ENCODE data around the gene MCEE. TPM values are rescaled to one million over a fixed set of nuclear protein-coding genes. Genes with fewer than 3 reads are reported as not detected.
"Not testable (repeated sequence)": the region's sequence is repeated elsewhere in the genome, so short reads cannot be mapped to it uniquely, and the experiment has no call there.

Gene MCEE
- total and polyA plus RNA-seq, 2 donors (not counting 3 experiments of a cell fraction or from before 2014, with no cell fraction given), result 4.0 to 9.9 TPM

GRCh38 chr2:71100195-71100964, 29.6 kb downstream of the MCEE start:
- Histone ChIP-seq H4K20me1 (replicated peaks; ENCODE audit: control insufficient read depth, extremely low read depth, insufficient read depth, low read length) (no peaks in the 10 kb centered on the region), H3K9ac (replicated peaks; ENCODE audit: extremely low read depth, insufficient read depth, low read length) (no peak overlapping the region), H3K27me3 (ENCODE audit: control insufficient read depth in 2 of 2, insufficient read depth in 2 of 2, low read length in 2 of 2) (no peaks in the 10 kb centered on the region), H3K36me3 (ENCODE audit: control insufficient read depth in 2 of 2, extremely low read depth in 1 of 2, insufficient read depth in 2 of 2, low read length in 2 of 2) (no peaks in the 10 kb centered on the region), H3K79me2 (ENCODE audit: control insufficient read depth, insufficient read depth, low read length) (no peaks in the 10 kb centered on the region), H3K9me3 (replicated peaks; ENCODE audit: control insufficient read depth, insufficient read depth, low read length) (no peaks in the 10 kb centered on the region), H3K4me3 (replicated peaks in 1 of 3; ENCODE audit: insufficient read depth in 1 of 3, low read depth in 1 of 3, low read length in 3 of 3) (no peak overlapping the region), H3K9me1 (replicated peaks; ENCODE audit: control insufficient read depth, extremely low read depth, insufficient read depth, low read length) (no peaks in the 10 kb centered on the region), H3K27ac (ENCODE audit: insufficient read depth, low read depth, low read length) (no peak overlapping the region), H3K4me1 (ENCODE audit: control insufficient read depth, extremely low read depth, insufficient read depth, low read length) (no peaks in the 10 kb centered on the region), H3K4me2 (ENCODE audit: insufficient read depth, low read length) (no peak overlapping the region), H2AFZ (ENCODE audit: low read depth, low read length) (no peak overlapping the region)
- dilution Hi-C loops (cut with MboI; ENCODE audit: extremely low pct_ligation_motif_present, low sequenced_read_pairs) (no loop called here), intact Hi-C loops (cut with micrococcal nuclease) (loop anchor here (1.0 to 5.0 kb wide), 2 partner anchors 30 to 1078 kb away; partner anchors contain the start of genes MCEE and MPHOSPH10)
- DNase-seq (ENCODE audit: low read depth, low spot score) (peak; percentile 66), FAIRE-seq (peak; percentile 85)
- POLR2A ChIA-PET, result interaction anchor here (0.6 to 1.1 kb wide), 2 partner anchors 32 to 41 kb away, joined by 3 read pairs; partner anchors contain the start of gene NAGK
- CTCF ChIA-PET, result interaction anchor here (0.8 to 4.1 kb wide), 31 partner anchors 9 to 1050 kb away, joined by 3 to 24 read pairs (median 6); partner anchors contain the start of genes MCEE, MPHOSPH10, NAGK and PAIP2B
- TF ChIP-seq JUN (IDR thresholded peaks at IDR 0.05; ENCODE audit: borderline replicate concordance, insufficient read depth, insufficient read length, low read depth) (no peak), CTCF (IDR thresholded peaks at IDR 0.05; ENCODE audit: extremely low read depth in 1 of 2, insufficient read depth in 1 of 2, low read depth in 1 of 2, low read length in 2 of 2) (peak; percentile 76 to 81)
- no TSS peak for BruUV-seq (replicated peaks)

DNA sequence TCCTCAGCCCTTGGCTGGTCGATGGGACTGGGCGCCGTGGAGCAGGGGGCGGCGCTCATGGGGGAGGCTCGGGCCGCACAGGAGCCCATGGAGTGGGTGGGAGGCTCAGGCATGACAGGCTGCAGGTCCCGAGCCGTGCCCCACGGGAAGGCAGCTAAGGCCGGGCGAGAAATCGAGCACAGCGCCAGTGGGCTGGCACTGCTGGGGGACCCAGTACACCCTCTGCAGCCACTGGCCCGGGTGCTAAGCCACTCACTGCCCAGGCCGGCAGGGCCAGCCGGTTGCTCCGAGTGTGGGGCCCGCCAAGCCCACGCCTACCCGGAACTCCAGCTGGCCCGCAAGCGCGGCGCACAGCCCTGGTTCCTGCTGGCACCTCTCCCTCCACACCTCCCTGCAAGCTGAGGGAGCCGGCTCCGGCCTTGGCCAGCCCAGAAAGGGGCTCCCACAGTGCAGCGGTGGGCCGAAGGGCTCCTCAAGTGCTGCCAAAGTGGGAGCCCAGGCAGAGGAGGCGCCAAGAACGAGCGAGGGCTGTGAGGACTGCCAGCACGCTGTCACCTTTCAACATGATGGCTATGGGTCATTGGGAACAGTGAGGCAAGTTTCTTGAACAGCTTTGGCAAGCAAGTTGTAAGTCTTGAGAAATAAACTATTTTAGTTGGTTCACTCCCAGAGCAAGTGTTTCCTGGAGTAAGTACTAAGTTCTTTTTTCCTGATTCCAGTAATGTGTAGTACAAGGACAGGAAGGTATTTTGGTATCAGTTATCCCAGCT, 37.4 kb downstream of the MCEE start:
- dilution Hi-C loops (cut with MboI; ENCODE audit: extremely low pct_ligation_motif_present, low sequenced_read_pairs), result not testable (repeated sequence)
- CTCF ChIA-PET, result interaction anchor here (1.9 to 2.5 kb wide), 2 partner anchors 8 to 25 kb away, joined by 5 to 19 read pairs; partner anchors contain the start of gene NAGK

GRCh38 chr2:71091808-71092207, 38.2 kb downstream of the MCEE start:
- H4K20me1 ChIP-seq (replicated peaks; ENCODE audit: control insufficient read depth, extremely low read depth, insufficient read depth, low read length); FAIRE-seq; H3K9ac ChIP-seq (replicated peaks; ENCODE audit: extremely low read depth, insufficient read depth, low read length); H2AFZ ChIP-seq (ENCODE audit: low read depth, low read length); H3K4me3 ChIP-seq (replicated peaks in 1 of 3; ENCODE audit: insufficient read depth in 1 of 3, low read depth in 1 of 3, low read length in 3 of 3); intact Hi-C loops (cut with micrococcal nuclease); H3K27ac ChIP-seq (ENCODE audit: insufficient read depth, low read depth, low read length); H3K9me1 ChIP-seq (replicated peaks; ENCODE audit: control insufficient read depth, extremely low read depth, insufficient read depth, low read length); H3K4me2 ChIP-seq (ENCODE audit: insufficient read depth, low read length); DNase-seq (ENCODE audit: low read depth, low spot score); BruUV-seq (replicated peaks); H3K4me1 ChIP-seq (ENCODE audit: control insufficient read depth, extremely low read depth, insufficient read depth, low read length); H3K27me3 ChIP-seq (ENCODE audit: control insufficient read depth in 2 of 2, insufficient read depth in 2 of 2, low read length in 2 of 2); POLR2A ChIA-PET; dilution Hi-C loops (cut with MboI; ENCODE audit: extremely low pct_ligation_motif_present, low sequenced_read_pairs); H3K79me2 ChIP-seq (ENCODE audit: control insufficient read depth, insufficient read depth, low read length); H3K36me3 ChIP-seq (ENCODE audit: control insufficient read depth in 2 of 2, extremely low read depth in 1 of 2, insufficient read depth in 2 of 2, low read length in 2 of 2); H3K9me3 ChIP-seq (replicated peaks; ENCODE audit: control insufficient read depth, insufficient read depth, low read length): not testable (repeated sequence)
- CTCF ChIA-PET, result interaction anchor here (1.9 to 2.5 kb wide), 2 partner anchors 9 to 24 kb away, joined by 5 to 19 read pairs; partner anchors contain the start of gene NAGK

More for the DNA sequence above, 37.4 kb downstream of the MCEE start:
- H3K9me1 ChIP-seq (replicated peaks; ENCODE audit: control insufficient read depth, extremely low read depth, insufficient read depth, low read length); H3K4me3 ChIP-seq (replicated peaks in 1 of 3; ENCODE audit: insufficient read depth in 1 of 3, low read depth in 1 of 3, low read length in 3 of 3); H3K9me3 ChIP-seq (replicated peaks; ENCODE audit: control insufficient read depth, insufficient read depth, low read length); H3K79me2 ChIP-seq (ENCODE audit: control insufficient read depth, insufficient read depth, low read length); H3K36me3 ChIP-seq (ENCODE audit: control insufficient read depth in 2 of 2, extremely low read depth in 1 of 2, insufficient read depth in 2 of 2, low read length in 2 of 2); POLR2A ChIA-PET; DNase-seq (ENCODE audit: low read depth, low spot score); H2AFZ ChIP-seq (ENCODE audit: low read depth, low read length); H3K4me2 ChIP-seq (ENCODE audit: insufficient read depth, low read length); intact Hi-C loops (cut with micrococcal nuclease); H3K27ac ChIP-seq (ENCODE audit: insufficient read depth, low read depth, low read length); BruUV-seq (replicated peaks); FAIRE-seq; H3K4me1 ChIP-seq (ENCODE audit: control insufficient read depth, extremely low read depth, insufficient read depth, low read length); H3K9ac ChIP-seq (replicated peaks; ENCODE audit: extremely low read depth, insufficient read depth, low read length); H4K20me1 ChIP-seq (replicated peaks; ENCODE audit: control insufficient read depth, extremely low read depth, insufficient read depth, low read length); H3K27me3 ChIP-seq (ENCODE audit: control insufficient read depth in 2 of 2, insufficient read depth in 2 of 2, low read length in 2 of 2): not testable (repeated sequence)
